Stimulated activated CD8-positive, alpha-beta memory T cell treated with anti-CD3 and anti-CD28 coated beads, Interleukin-12 subunit alpha, Interleukin-12 subunit beta, amount 100 ng/mL, for 4 hours (primary cell): ENCODE results near the gene EFHD2.

Experiments used
- DNase-seq: peaks from one replicate; pipeline ENCODE4 v3.0.0-alpha.2; 2020; ENCODE audit warnings: low read depth

EFHD2 gene

DNA sequence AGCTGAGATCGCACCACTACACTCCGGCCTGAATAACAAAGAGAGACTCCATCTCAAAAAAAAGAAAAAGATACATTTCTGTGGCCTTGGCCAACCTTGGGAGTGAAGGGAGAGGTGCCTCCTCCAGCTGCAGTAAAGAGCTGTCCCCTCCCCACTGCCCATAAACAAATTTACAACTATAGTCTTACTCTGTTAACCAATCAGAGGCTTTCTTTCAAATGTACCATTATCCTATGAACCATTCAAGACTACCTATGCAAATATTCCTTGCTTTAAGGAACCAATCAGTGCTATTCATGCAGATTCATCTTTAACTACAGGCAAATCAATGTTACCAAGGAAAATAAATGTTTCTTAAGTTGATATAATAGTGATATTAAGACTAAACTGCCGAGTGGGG lies 67.2 kb downstream of the EFHD2 start:
- no peak for DNase-seq

DNA sequence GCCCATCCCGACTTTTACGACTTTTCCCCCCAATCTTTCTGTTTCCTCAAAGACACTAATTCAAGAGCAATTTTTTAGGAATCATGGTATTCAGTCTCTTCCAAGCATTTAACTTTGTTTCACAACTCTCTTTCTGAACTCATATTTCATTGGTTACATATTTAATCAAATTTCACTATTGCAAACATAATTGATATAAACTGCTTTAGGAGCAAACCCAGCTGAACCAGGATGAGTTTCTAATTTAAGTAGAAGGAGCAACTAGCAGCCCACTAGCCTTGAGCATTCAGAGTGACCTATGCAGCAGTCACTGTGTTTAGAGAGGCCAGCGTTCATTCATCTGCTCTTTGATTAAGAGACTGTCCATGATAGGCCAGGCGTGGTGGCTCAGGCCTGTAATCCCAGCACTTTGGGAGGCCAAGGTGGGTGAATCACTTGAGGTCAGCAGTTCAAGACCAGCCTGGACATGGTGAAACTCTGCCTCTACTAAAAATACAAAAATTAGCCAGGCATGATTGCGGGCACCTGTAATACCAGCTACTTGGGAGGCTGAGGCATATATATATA lies 68.0 kb downstream of the EFHD2 start:
- DNase-seq = no peak
